GM23338 (cell line): ENCODE measurements around the gene CDH7. TPM values are rescaled to one million over a fixed set of nuclear protein-coding genes. Genes with fewer than 3 reads are reported as not detected.

Source experiments
- ATAC-seq: fragments of 200-7000 bp; cut with Tn5 transposase; 3 replicates; pipeline ENCODE4 v1.9.1; 2020
- DNase-seq: peaks from one replicate; pipeline ENCODE4 v3.0.0-alpha.2; 2015; ENCODE audit warnings: low spot score
- H2AFZ ChIP-seq: fragments of 200-600 bp; sonication (generic); 2 replicates; pipeline ENCODE4 v1.8.0; 2016; ENCODE audit warnings: antibody characterized with exemption, mild to moderate bottlenecking, moderate library complexity
- H3F3A ChIP-seq: fragments of 200-600 bp; sonication (generic); replicated peaks from 2 replicates; pipeline ENCODE4 v1.8.0; 2017; ENCODE audit warnings: antibody characterized with exemption, mixed run types, low read depth
- H3K27ac ChIP-seq: fragments of 200-600 bp; sonication (generic); 2 replicates; pipeline ENCODE4 v1.6.1; 2016; ENCODE audit warnings: low read depth
- H3K27me3 ChIP-seq: fragments of 200-600 bp; sonication (generic); 2 replicates; pipeline ENCODE4 v1.8.0; 2016; ENCODE audit warnings: mild to moderate bottlenecking, mixed run types, moderate library complexity; ENCODE audit not compliant: insufficient read depth
- H3K36me3 ChIP-seq: fragments of 200-600 bp; sonication (generic); 2 replicates; pipeline ENCODE4 v1.8.0; 2016; ENCODE audit warnings: mild to moderate bottlenecking; ENCODE audit not compliant: insufficient read depth
- H3K4me1 ChIP-seq: fragments of 200-600 bp; sonication (generic); 2 replicates; pipeline ENCODE4 v1.8.0; 2016; ENCODE audit warnings: mild to moderate bottlenecking, moderate library complexity; ENCODE audit not compliant: insufficient read depth
- H3K4me2 ChIP-seq: fragments of 200-600 bp; sonication (generic); 2 replicates; pipeline ENCODE4 v1.7.1; 2017; ENCODE audit warnings: mixed run types
- H3K4me3 ChIP-seq: fragments of 200-600 bp; sonication (generic); 2 replicates; pipeline ENCODE4 v1.6.1; 2016; ENCODE audit warnings: mixed run types
- H3K79me2 ChIP-seq: fragments of 200-600 bp; sonication (generic); replicated peaks from 2 replicates; pipeline ENCODE4 v1.8.0; 2017; ENCODE audit warnings: mild to moderate bottlenecking; ENCODE audit not compliant: insufficient read depth
- H3K9me2 ChIP-seq: fragments of 200-600 bp; sonication (generic); 2 replicates; pipeline ENCODE4 v1.8.0; 2017; ENCODE audit not compliant: insufficient read depth
- H4K20me1 ChIP-seq: fragments of 200-600 bp; sonication (generic); replicated peaks from 2 replicates; pipeline ENCODE4 v1.8.0; 2017; ENCODE audit warnings: mild to moderate bottlenecking; ENCODE audit not compliant: insufficient read depth
- H3K27ac Mint-ChIP-seq: 2 replicates; pipeline ENCODE4 v1.8.0; 2020; ENCODE audit warnings: inconsistent platforms, mild to moderate bottlenecking, moderate library complexity, mixed read lengths
- H3K27me3 Mint-ChIP-seq: 3 replicates; pipeline ENCODE4 v1.8.0; 2022; ENCODE audit warnings: low read depth, mild to moderate bottlenecking, moderate library complexity, mixed read lengths, inconsistent platforms; ENCODE audit not compliant: insufficient read depth, poor library complexity
- H3K36me3 Mint-ChIP-seq: 3 replicates; pipeline ENCODE4 v1.8.0; 2021; ENCODE audit warnings: low read depth, mild to moderate bottlenecking, inconsistent platforms, moderate library complexity, mixed read lengths
- H3K4me1 Mint-ChIP-seq: 3 replicates; pipeline ENCODE4 v1.8.0; 2020; ENCODE audit warnings: mild to moderate bottlenecking, inconsistent platforms, mixed read lengths
- H3K4me3 Mint-ChIP-seq: 3 replicates; pipeline ENCODE4 v1.8.0; 2021; ENCODE audit warnings: moderate library complexity, mild to moderate bottlenecking, inconsistent platforms, mixed read lengths
- H3K9me3 Mint-ChIP-seq: 3 replicates; pipeline ENCODE4 v1.8.0; 2020; ENCODE audit warnings: moderate library complexity, mild to moderate bottlenecking, inconsistent platforms, mixed read lengths
- CREB1 ChIP-seq: fragments of 250-450 bp; sonication (Bioruptor Pico); IDR thresholded peaks from 2 replicates; pipeline ENCODE4 v1.5.0; 2020; ENCODE audit warnings: low read depth, mild to moderate bottlenecking, moderate library complexity
- ETS1 ChIP-seq: IDR thresholded peaks from 2 replicates; pipeline ENCODE4 v1.6.1; 2016; ENCODE audit warnings: antibody characterized with exemption
- EZH2 ChIP-seq: fragments of 200-600 bp; sonication (generic); IDR thresholded peaks from one replicate; pipeline ENCODE4 v1.8.0; 2017; ENCODE audit warnings: antibody characterized with exemption, mild to moderate bottlenecking, low read depth; ENCODE audit not compliant: unreplicated experiment
- EZH2phosphoT487 ChIP-seq: fragments of 200-600 bp; sonication (generic); IDR thresholded peaks from one replicate; pipeline ENCODE4 v1.8.1; 2018; ENCODE audit warnings: antibody characterized with exemption; ENCODE audit not compliant: unreplicated experiment
- JUNB ChIP-seq: IDR thresholded peaks from one replicate; pipeline ENCODE4 v1.6.1; 2016; ENCODE audit warnings: antibody characterized with exemption; ENCODE audit not compliant: unreplicated experiment
- NANOG ChIP-seq: IDR thresholded peaks from 2 replicates; pipeline ENCODE4 v1.6.1; 2016; ENCODE audit warnings: antibody characterized with exemption, borderline replicate concordance
- POLR2AphosphoS5 ChIP-seq: IDR thresholded peaks from 2 replicates; pipeline ENCODE4 v1.6.1; 2016; ENCODE audit warnings: antibody characterized with exemption, low read depth
- REST ChIP-seq: IDR thresholded peaks from one replicate; pipeline ENCODE4 v1.6.1; 2018; ENCODE audit warnings: antibody characterized with exemption; ENCODE audit not compliant: unreplicated experiment
- STAT1 ChIP-seq: IDR thresholded peaks from one replicate; pipeline ENCODE4 v1.6.1; 2016; ENCODE audit warnings: antibody characterized with exemption; ENCODE audit not compliant: unreplicated experiment
- ZNF114 ChIP-seq: fragments of 250-450 bp; sonication (Bioruptor Pico); IDR thresholded peaks from 2 replicates; pipeline ENCODE4 v1.5.0; 2020; ENCODE audit warnings: mild to moderate bottlenecking, moderate library complexity
- ZNF331 ChIP-seq: fragments of 250-450 bp; sonication (Bioruptor Pico); IDR thresholded peaks from 2 replicates; pipeline ENCODE4 v1.5.0; 2020; ENCODE audit warnings: low read depth, mild to moderate bottlenecking, moderate library complexity
- polyA plus RNA-seq: library from polyadenylated mRNA; unstranded; fragments of >200 nt; fragmentation: Nextera tagmentation; extraction: Ambion mirVana; gene quantifications from 2 replicates; pipeline ENCODE4 v1.2.1, GENCODE V29; 2016
- total RNA-seq: library from RNA; depleted of rRNA; stranded (reverse); fragments of >200 nt; shearing (Covaris generic); gene quantifications from 2 replicates; pipeline ENCODE4 v1.2.3, GENCODE V29; 2014
- TF ChIP-seq, protein P1 (sequence below), 2 experiments: fragments of 200-600 bp in 1 of 2; sonication (generic) in 1 of 2; conservative IDR thresholded peaks; 2 replicates each; pipeline versions ENCODE4 v1.5.1 to v1.6.1; 2016 to 2017; ENCODE audit warnings: antibody characterized with exemption in 2 of 2, low read depth in 2 of 2, mild to moderate bottlenecking in 2 of 2, moderate library complexity in 1 of 2

The CDH7 gene
- total and polyA plus RNA-seq, 2 experiments from 2014 or later, result 1.8 TPM

DNA sequence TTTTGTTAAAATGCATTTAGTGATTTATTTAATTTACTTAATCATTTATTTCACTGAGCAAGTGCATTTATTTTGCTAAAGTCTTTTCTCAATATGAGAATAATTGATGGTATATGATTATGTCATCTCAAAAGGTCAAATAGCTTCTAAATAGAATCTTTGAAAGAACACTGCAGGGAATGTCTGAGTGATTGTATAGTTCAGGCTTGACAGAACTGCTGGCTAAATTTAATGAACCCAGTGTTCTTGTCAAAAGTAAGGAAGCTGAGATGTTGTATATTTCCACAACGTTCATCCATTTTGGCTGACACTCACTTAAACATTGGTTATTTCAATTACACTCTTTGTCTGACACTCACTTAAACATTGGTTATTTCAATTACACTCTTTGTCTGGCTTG lies 39.3 kb upstream of the CDH7 start:
- no peaks in the 10 kb centered on the region for H3K4me1 Mint-ChIP-seq
- Histone ChIP-seq H3K4me3 (no peak overlapping the region), H3F3A (no peaks in the 10 kb centered on the region), H3K9me2 (no peaks in the 10 kb centered on the region), H3K4me2 (no peak overlapping the region), H3K27me3 (no peaks in the 10 kb centered on the region), H3K27ac (no peak overlapping the region), H3K4me1 (no peaks in the 10 kb centered on the region), H3K79me2 (no peaks in the 10 kb centered on the region), H4K20me1 (no peaks in the 10 kb centered on the region), H3K36me3 (no peaks in the 10 kb centered on the region), H2AFZ (no peak overlapping the region)
- H3K9me3 Mint-ChIP-seq, result no peaks in the 10 kb centered on the region
- no peak overlapping the region for H3K4me3 Mint-ChIP-seq
- H3K36me3 Mint-ChIP-seq, result no peaks in the 10 kb centered on the region
- no peak for DNase-seq
- TF ChIP-seq EZH2phosphoT487 (no peak), NANOG (no peak), EZH2 (no peak), POLR2AphosphoS5 (no peak), REST (no peak), STAT1 (no peak), ZNF114 (CRISPR knock-in tag) (no peak), JUNB (no peak), ZNF331 (CRISPR knock-in tag) (no peak), ETS1 (no peak), CREB1 (CRISPR knock-in tag) (no peak)
- TF ChIP-seq, protein P1, sequence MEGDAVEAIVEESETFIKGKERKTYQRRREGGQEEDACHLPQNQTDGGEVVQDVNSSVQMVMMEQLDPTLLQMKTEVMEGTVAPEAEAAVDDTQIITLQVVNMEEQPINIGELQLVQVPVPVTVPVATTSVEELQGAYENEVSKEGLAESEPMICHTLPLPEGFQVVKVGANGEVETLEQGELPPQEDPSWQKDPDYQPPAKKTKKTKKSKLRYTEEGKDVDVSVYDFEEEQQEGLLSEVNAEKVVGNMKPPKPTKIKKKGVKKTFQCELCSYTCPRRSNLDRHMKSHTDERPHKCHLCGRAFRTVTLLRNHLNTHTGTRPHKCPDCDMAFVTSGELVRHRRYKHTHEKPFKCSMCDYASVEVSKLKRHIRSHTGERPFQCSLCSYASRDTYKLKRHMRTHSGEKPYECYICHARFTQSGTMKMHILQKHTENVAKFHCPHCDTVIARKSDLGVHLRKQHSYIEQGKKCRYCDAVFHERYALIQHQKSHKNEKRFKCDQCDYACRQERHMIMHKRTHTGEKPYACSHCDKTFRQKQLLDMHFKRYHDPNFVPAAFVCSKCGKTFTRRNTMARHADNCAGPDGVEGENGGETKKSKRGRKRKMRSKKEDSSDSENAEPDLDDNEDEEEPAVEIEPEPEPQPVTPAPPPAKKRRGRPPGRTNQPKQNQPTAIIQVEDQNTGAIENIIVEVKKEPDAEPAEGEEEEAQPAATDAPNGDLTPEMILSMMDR (conservative IDR thresholded peaks at IDR 0.05; ENCODE audit: low read depth in 2 of 2), result no peak
- no peak overlapping the region for H3K27ac Mint-ChIP-seq
- peaks cover 2% of the 10 kb centered on the region for H3K27me3 Mint-ChIP-seq
- ATAC-seq, result no peak
